ENCODE data around the gene SAT1. TPM values are rescaled to one million over a fixed set of nuclear protein-coding genes. Genes with fewer than 3 reads are reported as not detected.

SAT1 gene
- total and polyA plus RNA-seq, 10 of the 15 experiments (the other 5 are each of a cell fraction or from before 2014, with no cell fraction given): 42.2 to 234 (median 60.4) TPM

DNA sequence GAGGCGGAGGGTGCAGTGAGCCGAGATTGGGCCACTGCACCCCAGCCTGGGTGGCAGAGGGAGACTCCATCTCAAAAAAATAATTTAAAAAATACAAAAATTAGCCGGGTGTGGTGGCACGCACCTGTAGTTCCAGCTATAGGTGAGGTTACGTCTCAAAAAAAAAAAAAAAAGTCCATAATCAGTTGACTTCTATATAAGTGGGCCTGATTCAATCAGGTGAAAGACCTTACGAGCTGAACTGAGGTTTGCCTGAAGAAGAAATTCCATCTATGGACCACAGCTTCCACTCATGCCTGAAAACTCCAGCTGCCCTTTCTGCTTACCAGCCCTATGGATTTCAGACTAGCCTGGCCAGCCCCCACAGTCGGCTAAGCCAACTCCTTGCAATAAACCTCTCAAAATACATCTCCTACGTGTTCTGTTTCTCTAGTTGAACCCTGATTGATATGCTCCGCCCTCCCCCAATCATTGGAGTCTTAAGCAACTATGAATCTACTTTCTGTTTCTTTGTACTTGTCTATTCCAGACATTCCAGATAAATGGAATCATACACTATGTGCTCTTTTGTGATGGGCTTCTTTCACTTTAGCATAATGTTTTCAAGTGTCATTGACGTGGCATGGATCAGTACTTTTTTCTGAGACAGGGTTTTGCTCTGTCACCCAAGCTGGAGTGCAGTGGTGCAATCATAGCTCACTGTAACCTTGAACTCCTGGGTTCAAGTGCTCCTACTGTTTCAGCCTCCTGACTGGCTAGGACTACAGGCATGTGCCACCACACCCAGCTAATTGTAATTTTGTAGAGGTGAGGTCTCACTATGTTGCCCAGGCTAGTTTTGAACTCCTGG is 36.6 kb downstream of the SAT1 start:
- in situ Hi-C loops (cut with MboI) (no loop called here), intact Hi-C loops (cut with micrococcal nuclease; ENCODE audit: unreplicated experiment) (no loop called here)
- H3K9me3 ChIP-seq (replicated peaks; ENCODE audit: control insufficient read depth, insufficient read depth, low read length): no peaks in the 10 kb centered on the region
- TF ChIP-seq CREM (IDR thresholded peaks at IDR 0.05; ENCODE audit: low read depth): no peak
- TF ChIP-seq, protein P1, sequence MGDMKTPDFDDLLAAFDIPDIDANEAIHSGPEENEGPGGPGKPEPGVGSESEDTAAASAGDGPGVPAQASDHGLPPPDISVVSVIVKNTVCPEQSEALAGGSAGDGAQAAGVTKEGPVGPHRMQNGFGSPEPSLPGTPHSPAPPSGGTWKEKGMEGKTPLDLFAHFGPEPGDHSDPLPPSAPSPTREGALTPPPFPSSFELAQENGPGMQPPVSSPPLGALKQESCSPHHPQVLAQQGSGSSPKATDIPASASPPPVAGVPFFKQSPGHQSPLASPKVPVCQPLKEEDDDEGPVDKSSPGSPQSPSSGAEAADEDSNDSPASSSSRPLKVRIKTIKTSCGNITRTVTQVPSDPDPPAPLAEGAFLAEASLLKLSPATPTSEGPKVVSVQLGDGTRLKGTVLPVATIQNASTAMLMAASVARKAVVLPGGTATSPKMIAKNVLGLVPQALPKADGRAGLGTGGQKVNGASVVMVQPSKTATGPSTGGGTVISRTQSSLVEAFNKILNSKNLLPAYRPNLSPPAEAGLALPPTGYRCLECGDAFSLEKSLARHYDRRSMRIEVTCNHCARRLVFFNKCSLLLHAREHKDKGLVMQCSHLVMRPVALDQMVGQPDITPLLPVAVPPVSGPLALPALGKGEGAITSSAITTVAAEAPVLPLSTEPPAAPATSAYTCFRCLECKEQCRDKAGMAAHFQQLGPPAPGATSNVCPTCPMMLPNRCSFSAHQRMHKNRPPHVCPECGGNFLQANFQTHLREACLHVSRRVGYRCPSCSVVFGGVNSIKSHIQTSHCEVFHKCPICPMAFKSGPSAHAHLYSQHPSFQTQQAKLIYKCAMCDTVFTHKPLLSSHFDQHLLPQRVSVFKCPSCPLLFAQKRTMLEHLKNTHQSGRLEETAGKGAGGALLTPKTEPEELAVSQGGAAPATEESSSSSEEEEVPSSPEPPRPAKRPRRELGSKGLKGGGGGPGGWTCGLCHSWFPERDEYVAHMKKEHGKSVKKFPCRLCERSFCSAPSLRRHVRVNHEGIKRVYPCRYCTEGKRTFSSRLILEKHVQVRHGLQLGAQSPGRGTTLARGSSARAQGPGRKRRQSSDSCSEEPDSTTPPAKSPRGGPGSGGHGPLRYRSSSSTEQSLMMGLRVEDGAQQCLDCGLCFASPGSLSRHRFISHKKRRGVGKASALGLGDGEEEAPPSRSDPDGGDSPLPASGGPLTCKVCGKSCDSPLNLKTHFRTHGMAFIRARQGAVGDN (IDR thresholded peaks at IDR 0.05): no peak
- no peak for TF ChIP-seq SUZ12 (IDR thresholded peaks at IDR 0.05; ENCODE audit: unreplicated experiment)
- TF ChIP-seq TCF3 (IDR thresholded peaks at IDR 0.05; ENCODE audit: borderline replicate concordance, insufficient read depth, low read depth, low read length): no peak
- TF ChIP-seq ATF3 (IDR thresholded peaks at IDR 0.05; ENCODE audit: borderline replicate concordance, extremely low read depth, low read depth, low read length): no peak
- no peak for TF ChIP-seq POLR2AphosphoS2 (IDR thresholded peaks at IDR 0.05; ENCODE audit: low read depth, low read length)
- TF ChIP-seq PAX5 (IDR thresholded peaks at IDR 0.05; ENCODE audit: borderline replicate concordance, low read depth, low read length): no peak
- TF ChIP-seq SP1 (IDR thresholded peaks at IDR 0.05; ENCODE audit: low read depth, low read length): no peak
- TF ChIP-seq NRF1 (conservative IDR thresholded peaks at IDR 0.05; ENCODE audit: low read depth, low read length): no peak
- no peak for TF ChIP-seq ZNF384 (IDR thresholded peaks at IDR 0.05; ENCODE audit: borderline replicate concordance, low read depth, low read length)
- TF ChIP-seq, protein P2, sequence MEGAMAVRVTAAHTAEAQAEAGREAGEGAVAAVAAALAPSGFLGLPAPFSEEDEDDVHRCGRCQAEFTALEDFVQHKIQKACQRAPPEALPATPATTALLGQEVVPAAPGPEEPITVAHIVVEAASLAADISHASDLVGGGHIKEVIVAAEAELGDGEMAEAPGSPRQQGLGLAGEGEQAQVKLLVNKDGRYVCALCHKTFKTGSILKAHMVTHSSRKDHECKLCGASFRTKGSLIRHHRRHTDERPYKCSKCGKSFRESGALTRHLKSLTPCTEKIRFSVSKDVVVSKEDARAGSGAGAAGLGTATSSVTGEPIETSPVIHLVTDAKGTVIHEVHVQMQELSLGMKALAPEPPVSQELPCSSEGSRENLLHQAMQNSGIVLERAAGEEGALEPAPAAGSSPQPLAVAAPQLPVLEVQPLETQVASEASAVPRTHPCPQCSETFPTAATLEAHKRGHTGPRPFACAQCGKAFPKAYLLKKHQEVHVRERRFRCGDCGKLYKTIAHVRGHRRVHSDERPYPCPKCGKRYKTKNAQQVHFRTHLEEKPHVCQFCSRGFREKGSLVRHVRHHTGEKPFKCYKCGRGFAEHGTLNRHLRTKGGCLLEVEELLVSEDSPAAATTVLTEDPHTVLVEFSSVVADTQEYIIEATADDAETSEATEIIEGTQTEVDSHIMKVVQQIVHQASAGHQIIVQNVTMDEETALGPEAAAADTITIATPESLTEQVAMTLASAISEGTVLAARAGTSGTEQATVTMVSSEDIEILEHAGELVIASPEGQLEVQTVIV (IDR thresholded peaks at IDR 0.05; ENCODE audit: borderline replicate concordance, partially characterized antibody): no peak
- TF ChIP-seq MTA3 (IDR thresholded peaks at IDR 0.05; ENCODE audit: borderline replicate concordance, low read length): no peak
- DNase-seq (ENCODE audit: low read depth, low spot score) (no peak), FAIRE-seq (no peak), ATAC-seq (no peak)
- 65% methylated on average over 10 of the region's 10 CpGs for WGBS (ENCODE audit: insufficient coverage, insufficient replicate concordance, low lambda C conversion rate, missing lambda C conversion rate)
- no peak overlapping the region for H3K4me3 ChIP-seq
- CTCF ChIA-PET: no interaction called here
- SMC1A ChIA-PET (ENCODE audit: uncharacterized antibody, unreplicated experiment): interaction anchor here (1.8 kb wide), 1 partner anchor 78 kb away, joined by 5 read pairs; no protein-coding TSS in a partner anchor
- peaks cover 5% of the 10 kb centered on the region; the same call in 1 of the 2 replicates for H3K4me1 ChIP-seq (ENCODE audit: control insufficient read depth, insufficient read depth, low read length)
- no peak overlapping the region for H2AFZ ChIP-seq (ENCODE audit: control insufficient read depth, low read depth, low read length)
- no peak overlapping the region for H3K4me2 ChIP-seq (ENCODE audit: control insufficient read depth, insufficient read depth)
- H3K9ac ChIP-seq (ENCODE audit: control insufficient read depth, insufficient read depth, low read length): no peak overlapping the region
- H3K79me2 ChIP-seq (ENCODE audit: control insufficient read depth, insufficient read depth, low read length): no peaks in the 10 kb centered on the region
- no peak overlapping the region for H3K27ac ChIP-seq (ENCODE audit: control insufficient read depth, insufficient read depth)
- POLR2A ChIA-PET: interaction anchor here (0.6 to 1.0 kb wide), 2 partner anchors 56 to 152 kb away, joined by 3 read pairs; partner anchors contain the start of gene PRDX4
- no peaks in the 10 kb centered on the region for H4K20me1 ChIP-seq (ENCODE audit: control insufficient read depth, insufficient read depth)
- no peaks in the 10 kb centered on the region for H3K36me3 ChIP-seq (ENCODE audit: control insufficient read depth in 2 of 2, insufficient read depth in 2 of 2, low read length in 1 of 2)
- no peaks in the 10 kb centered on the region for H3K27me3 ChIP-seq (replicated peaks in 1 of 2; ENCODE audit: control insufficient read depth in 2 of 2, insufficient read depth in 2 of 2, low read length in 1 of 2)
- BruUV-seq (replicated peaks): no TSS peak
- RAD21 ChIA-PET (ENCODE audit: unreplicated experiment): interaction anchor here (1.7 kb wide), 1 partner anchor 82 kb away, joined by 4 read pairs; no protein-coding TSS in a partner anchor
